H9 (cell line): ENCODE measurements around the gene CROT. TPM values are rescaled to one million over a fixed set of nuclear protein-coding genes. Genes with fewer than 3 reads are reported as not detected.

Source experiments
- DNase-seq: peaks from one replicate; pipeline ENCODE4 v3.0.0-alpha.2; 2017
- H2AFZ ChIP-seq: one replicate; pipeline ENCODE4 v1.6.1; 2013; ENCODE audit warnings: mild to moderate bottlenecking, low read length, control low read depth, moderate library complexity
- H2AK5ac ChIP-seq: 2 replicates; pipeline ENCODE4 v1.6.1; 2013; ENCODE audit warnings: low read length, control low read depth, mixed read lengths; ENCODE audit not compliant: insufficient read length
- H2BK120ac ChIP-seq: one replicate; pipeline ENCODE4 v1.6.1; 2013; ENCODE audit warnings: low read depth, mild to moderate bottlenecking, low read length, control low read depth, inconsistent platforms; ENCODE audit not compliant: poor library complexity, severe bottlenecking
- H2BK12ac ChIP-seq: 2 replicates; pipeline ENCODE4 v1.6.1; 2013; ENCODE audit warnings: low read length, control low read depth, mixed read lengths, low read depth; ENCODE audit not compliant: insufficient read length
- H2BK15ac ChIP-seq: 2 replicates; pipeline ENCODE4 v1.6.1; 2013; ENCODE audit warnings: low read depth, low read length, control low read depth
- H2BK20ac ChIP-seq: one replicate; pipeline ENCODE4 v1.6.1; 2013; ENCODE audit warnings: low read depth, mild to moderate bottlenecking, low read length, control low read depth, inconsistent platforms; ENCODE audit not compliant: poor library complexity, severe bottlenecking
- H2BK5ac ChIP-seq: 2 replicates; pipeline ENCODE4 v1.6.1; 2013; ENCODE audit warnings: low read length, control low read depth, mixed read lengths; ENCODE audit not compliant: insufficient read length
- H3K14ac ChIP-seq: 2 replicates; pipeline ENCODE4 v1.6.1; 2013; ENCODE audit warnings: low read length, control low read depth; ENCODE audit not compliant: insufficient read depth
- H3K18ac ChIP-seq: 2 replicates; pipeline ENCODE4 v1.6.1; 2013; ENCODE audit warnings: low read depth, mild to moderate bottlenecking, mixed read lengths, low read length, control low read depth; ENCODE audit not compliant: insufficient read length
- H3K23ac ChIP-seq: 2 replicates; pipeline ENCODE4 v1.6.1; 2013; ENCODE audit warnings: low read length, control low read depth, mixed read lengths, low read depth; ENCODE audit not compliant: insufficient read length
- H3K23me2 ChIP-seq: 2 replicates; pipeline ENCODE4 v1.6.1; 2013; ENCODE audit warnings: low read depth, mild to moderate bottlenecking, mixed read lengths, low read length, control low read depth; ENCODE audit not compliant: insufficient read length, poor library complexity, severe bottlenecking
- H3K27ac ChIP-seq: 2 replicates; pipeline ENCODE4 v1.5.1; 2013; ENCODE audit warnings: low read length, control low read depth, mixed read lengths, low read depth; ENCODE audit not compliant: insufficient read length
- H3K27me3 ChIP-seq: 2 replicates; pipeline ENCODE4 v1.6.1; 2013; ENCODE audit warnings: low read length, control low read depth, inconsistent platforms; ENCODE audit not compliant: insufficient read depth
- H3K4ac ChIP-seq: 2 replicates; pipeline ENCODE4 v1.6.1; 2013; ENCODE audit warnings: low read depth, mild to moderate bottlenecking, control low read depth, inconsistent platforms, low read length, moderate library complexity
- H3K4me1 ChIP-seq: 2 replicates; pipeline ENCODE4 v1.6.1; 2013; ENCODE audit warnings: low read length, control low read depth, inconsistent platforms; ENCODE audit not compliant: insufficient read depth
- H3K4me2 ChIP-seq: 2 replicates; pipeline ENCODE4 v1.6.1; 2013; ENCODE audit warnings: low read length, control low read depth, mixed read lengths; ENCODE audit not compliant: insufficient read length, insufficient read depth
- H3K56ac ChIP-seq: 2 replicates; pipeline ENCODE4 v1.6.1; 2013; ENCODE audit warnings: low read depth, mild to moderate bottlenecking, mixed read lengths, low read length, control low read depth; ENCODE audit not compliant: insufficient read length
- H3K79me1 ChIP-seq: 2 replicates; pipeline ENCODE4 v1.6.1; 2013; ENCODE audit warnings: low read depth, mild to moderate bottlenecking, moderate library complexity, low read length, control low read depth, inconsistent platforms; ENCODE audit not compliant: insufficient read depth, poor library complexity, severe bottlenecking
- H3K79me2 ChIP-seq: 2 replicates; pipeline ENCODE4 v1.6.1; 2013; ENCODE audit warnings: low read length, control low read depth, inconsistent platforms; ENCODE audit not compliant: insufficient read depth
- H3K9ac ChIP-seq: 2 replicates; pipeline ENCODE4 v1.6.1; 2013; ENCODE audit warnings: low read length, control low read depth, mixed read lengths; ENCODE audit not compliant: insufficient read length; ENCODE audit errors: extremely low read depth
- H3K9me3 ChIP-seq: one replicate; pipeline ENCODE4 v1.6.1; 2013; ENCODE audit warnings: low read depth, low read length, inconsistent platforms; ENCODE audit not compliant: control insufficient read depth
- H3T11ph ChIP-seq: one replicate; pipeline ENCODE4 v1.6.1; 2013; ENCODE audit warnings: mild to moderate bottlenecking, low read length, control low read depth, inconsistent platforms
- H4K20me1 ChIP-seq: one replicate; pipeline ENCODE4 v1.6.1; 2013; ENCODE audit not compliant: control insufficient read depth, insufficient read length, insufficient read depth
- H4K5ac ChIP-seq: 2 replicates; pipeline ENCODE4 v1.6.1; 2013; ENCODE audit warnings: low read depth, mild to moderate bottlenecking, mixed read lengths, low read length, control low read depth; ENCODE audit not compliant: insufficient read length
- H4K8ac ChIP-seq: replicated peaks from 2 replicates; pipeline ENCODE4 v1.6.1; 2013; ENCODE audit warnings: low read length, control low read depth, mixed read lengths, low read depth; ENCODE audit not compliant: insufficient read length
- H4K91ac ChIP-seq: 2 replicates; pipeline ENCODE4 v1.6.1; 2013; ENCODE audit warnings: low read depth, mild to moderate bottlenecking, moderate library complexity, mixed read lengths, low read length, control low read depth; ENCODE audit not compliant: insufficient read length
- H3K27ac Mint-ChIP-seq, 3 experiments: 2 replicates in 2 of 3; 3 replicates in 1 of 3; pipeline ENCODE4 v1.8.0; 2020 to 2021; ENCODE audit warnings: mixed read lengths in 3 of 3, mild to moderate bottlenecking in 1 of 3, moderate library complexity in 1 of 3
- H3K27me3 Mint-ChIP-seq: 2 replicates; pipeline ENCODE4 v1.8.0; 2021; ENCODE audit warnings: low read depth, mild to moderate bottlenecking, moderate library complexity, mixed read lengths
- H3K36me3 Mint-ChIP-seq, 3 experiments: 2 replicates in 2 of 3; 3 replicates in 1 of 3; pipeline ENCODE4 v1.8.0; 2020 to 2021; ENCODE audit warnings: low read depth in 3 of 3, mixed read lengths in 3 of 3; ENCODE audit not compliant: insufficient read depth in 1 of 3
- H3K4me1 Mint-ChIP-seq, 2 experiments: 2 replicates each; pipeline ENCODE4 v1.8.0; 2020; ENCODE audit warnings: mixed read lengths in 2 of 2
- H3K4me3 Mint-ChIP-seq, 2 experiments: 2 replicates in 1 of 2; 3 replicates in 1 of 2; pipeline ENCODE4 v1.8.0; 2020 to 2021; ENCODE audit warnings: mild to moderate bottlenecking in 2 of 2, mixed read lengths in 2 of 2, moderate library complexity in 1 of 2
- H3K9me3 Mint-ChIP-seq, 2 experiments: 2 replicates in 1 of 2; 3 replicates in 1 of 2; pipeline ENCODE4 v1.8.0; 2020; ENCODE audit warnings: mild to moderate bottlenecking in 2 of 2, mixed read lengths in 2 of 2, moderate library complexity in 1 of 2
- CTCF ChIP-seq: fragments of 200-600 bp; sonication (generic); conservative IDR thresholded peaks from 3 replicates; pipeline ENCODE4 v1.8.0; 2021; ENCODE audit warnings: antibody characterized with exemption, mild to moderate bottlenecking
- WGBS: extraction: QIAGEN DNeasy Blood & Tissue Kit; methylation state at CpG from one replicate; pipeline ENCODE4 v1.1.7; 2013; ENCODE audit warnings: missing lambda C conversion rate, low lambda C conversion rate, mixed read lengths; ENCODE audit not compliant: insufficient read length; ENCODE audit errors: extremely low coverage; 5-methylcytosine and 5-hydroxymethylcytosine counted together
- total RNA-seq: library from RNA; stranded (reverse); gene quantifications from 2 replicates; pipeline ENCODE4 v1.2.1, GENCODE V29; 2021

CROT gene
- total RNA-seq, 1 experiment from 2014 or later = 6.0 TPM

- Histone ChIP-seq H2BK15ac (no peak overlapping the region), H2BK20ac (no peak overlapping the region), H4K20me1 (no peaks in the 10 kb centered on the region), H3K79me1 (no peaks in the 10 kb centered on the region), H3K9me3 (peaks cover 26% of the 10 kb centered on the region), H2AK5ac (no peak overlapping the region), H3K14ac (no peak overlapping the region), H3K4me2 (no peak overlapping the region), H4K8ac (no peak overlapping the region), H2BK5ac (no peak overlapping the region), H3K23ac (no peak overlapping the region), H3K27ac (no peak overlapping the region), H2AFZ (no peak overlapping the region), H3K9ac (no peak overlapping the region), H4K91ac (no peak overlapping the region), H2BK120ac (no peak overlapping the region), H3K27me3 (no peaks in the 10 kb centered on the region), H3K23me2 (no peaks in the 10 kb centered on the region), H3K4ac (no peak overlapping the region), H3K4me1 (no peaks in the 10 kb centered on the region), H3K56ac (no peak overlapping the region), H3K79me2 (no peaks in the 10 kb centered on the region), H3K18ac (no peak overlapping the region), H2BK12ac (no peak overlapping the region), H4K5ac (no peak overlapping the region), H3T11ph (no peak overlapping the region)
- Mint-ChIP-seq H3K27ac (no peak overlapping the region), H3K4me1 (peaks cover 2 to 13% of the 10 kb centered on the region in 2 experiments; a peak in 2 of 4 replicates), H3K27me3 (no peaks in the 10 kb centered on the region), H3K36me3 (peaks cover 34 to 70% (median 67%) of the 10 kb centered on the region in 3 experiments), H3K9me3 (peaks cover 54 to 61% of the 10 kb centered on the region in 2 experiments), H3K4me3 (no peak overlapping the region)
- no peak for TF ChIP-seq CTCF
- no peak for DNase-seq
- WGBS = no CpG with 5 or more reads among the region's 5 CpGs
These were observed 13.7 kb upstream of the CROT start for GRCh38 chr7:87331687-87332252.
